ENCODE data around the gene BTLA. TPM values are rescaled to one million over a fixed set of nuclear protein-coding genes. Genes with fewer than 3 reads are reported as not detected.

BTLA gene, protein sequence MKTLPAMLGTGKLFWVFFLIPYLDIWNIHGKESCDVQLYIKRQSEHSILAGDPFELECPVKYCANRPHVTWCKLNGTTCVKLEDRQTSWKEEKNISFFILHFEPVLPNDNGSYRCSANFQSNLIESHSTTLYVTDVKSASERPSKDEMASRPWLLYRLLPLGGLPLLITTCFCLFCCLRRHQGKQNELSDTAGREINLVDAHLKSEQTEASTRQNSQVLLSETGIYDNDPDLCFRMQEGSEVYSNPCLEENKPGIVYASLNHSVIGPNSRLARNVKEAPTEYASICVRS
- total RNA-seq (1 to 10 TPM in 1 of 2 donors, under 1 TPM in 1; 0.52 to 2.0 TPM), polyA plus RNA-seq (under 1 TPM; 0.30 to 0.61 TPM)
- long read RNA-seq, donor 1: 0 reads
- long read RNA-seq, donor 2: 0 reads
- long read RNA-seq, donor 3: 0 reads
- long read RNA-seq, donor 4: 0 reads
- long read RNA-seq, donor 5: 0 reads

DNA sequence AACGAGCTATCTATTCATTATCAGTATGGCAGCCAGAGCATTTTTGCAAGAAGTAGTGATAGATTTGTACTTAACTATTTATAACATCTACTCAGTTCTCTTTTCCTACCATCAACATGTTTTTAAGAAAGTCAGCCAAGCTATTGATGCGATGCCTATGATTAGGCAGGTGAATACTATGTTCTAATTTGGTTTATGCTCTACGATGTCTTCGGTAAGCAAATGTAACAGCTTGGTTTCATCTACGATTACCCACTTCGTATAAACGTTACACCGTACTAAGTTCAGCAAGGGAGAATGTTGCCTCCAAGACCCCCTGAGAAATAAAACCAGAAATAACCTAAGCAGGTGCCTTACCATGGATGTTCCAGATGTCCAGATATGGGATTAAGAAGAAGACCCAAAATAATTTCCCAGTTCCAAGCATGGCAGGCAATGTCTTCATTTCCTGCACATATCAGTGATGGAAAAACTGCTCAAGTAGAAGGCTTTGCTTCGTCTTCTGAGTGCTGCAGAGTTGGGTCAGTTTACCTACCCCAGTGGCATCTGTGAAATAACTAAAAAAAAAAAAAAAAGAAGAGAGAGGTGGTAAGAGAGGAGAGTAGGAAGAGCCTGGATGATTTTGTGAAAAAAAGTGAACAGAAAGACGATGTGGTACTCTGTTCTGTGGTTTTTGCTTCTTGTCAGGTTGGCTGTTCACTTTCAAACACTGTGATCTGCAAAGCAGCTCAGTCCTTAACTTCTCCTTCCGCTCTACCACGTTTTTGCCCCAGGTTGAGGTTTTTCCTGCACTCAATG lies at the start of gene BTLA:
Gene BTLA, minus strand, starts transcription at position 559 of the 798 bp plus-strand sequence. Its CDS starts 114 bp downstream, at position 445.
- TF ChIP-seq, protein P1, sequence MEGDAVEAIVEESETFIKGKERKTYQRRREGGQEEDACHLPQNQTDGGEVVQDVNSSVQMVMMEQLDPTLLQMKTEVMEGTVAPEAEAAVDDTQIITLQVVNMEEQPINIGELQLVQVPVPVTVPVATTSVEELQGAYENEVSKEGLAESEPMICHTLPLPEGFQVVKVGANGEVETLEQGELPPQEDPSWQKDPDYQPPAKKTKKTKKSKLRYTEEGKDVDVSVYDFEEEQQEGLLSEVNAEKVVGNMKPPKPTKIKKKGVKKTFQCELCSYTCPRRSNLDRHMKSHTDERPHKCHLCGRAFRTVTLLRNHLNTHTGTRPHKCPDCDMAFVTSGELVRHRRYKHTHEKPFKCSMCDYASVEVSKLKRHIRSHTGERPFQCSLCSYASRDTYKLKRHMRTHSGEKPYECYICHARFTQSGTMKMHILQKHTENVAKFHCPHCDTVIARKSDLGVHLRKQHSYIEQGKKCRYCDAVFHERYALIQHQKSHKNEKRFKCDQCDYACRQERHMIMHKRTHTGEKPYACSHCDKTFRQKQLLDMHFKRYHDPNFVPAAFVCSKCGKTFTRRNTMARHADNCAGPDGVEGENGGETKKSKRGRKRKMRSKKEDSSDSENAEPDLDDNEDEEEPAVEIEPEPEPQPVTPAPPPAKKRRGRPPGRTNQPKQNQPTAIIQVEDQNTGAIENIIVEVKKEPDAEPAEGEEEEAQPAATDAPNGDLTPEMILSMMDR (IDR thresholded peaks at IDR 0.05; ENCODE audit: control extremely low read depth, extremely low read depth): no peak
- 78% methylated on average over 12 of the region's 12 CpGs for WGBS, 2 donors
- DNase-seq: no peak
- Histone ChIP-seq H3K9me3 (ENCODE audit: control insufficient read depth in 4 of 4, insufficient read depth in 3 of 4, low read length in 3 of 4) (no peaks in the 10 kb centered on the region), H3K36me3 (ENCODE audit: control insufficient read depth in 4 of 4, insufficient read depth in 4 of 4, low read length in 4 of 4) (no peaks in the 10 kb centered on the region), H3K4me1 (ENCODE audit: control insufficient read depth in 5 of 5, insufficient read depth in 5 of 5, low read length in 5 of 5) (no peaks in the 10 kb centered on the region), H3K27ac (ENCODE audit: low read depth in 1 of 2, low read length in 1 of 2) (no peak within 1 kb of the TSS), H3K27me3 (ENCODE audit: control insufficient read depth in 3 of 3, insufficient read depth in 3 of 3, low read length in 2 of 3) (no peaks in the 10 kb centered on the region), H3K9ac (ENCODE audit: insufficient read depth in 1 of 2, low read length in 2 of 2) (no peak within 1 kb of the TSS), H3K4me3 (no peak within 1 kb of the TSS)
- ATAC-seq (ENCODE audit: insufficient read depth, low FRiP score): no peak

DNA sequence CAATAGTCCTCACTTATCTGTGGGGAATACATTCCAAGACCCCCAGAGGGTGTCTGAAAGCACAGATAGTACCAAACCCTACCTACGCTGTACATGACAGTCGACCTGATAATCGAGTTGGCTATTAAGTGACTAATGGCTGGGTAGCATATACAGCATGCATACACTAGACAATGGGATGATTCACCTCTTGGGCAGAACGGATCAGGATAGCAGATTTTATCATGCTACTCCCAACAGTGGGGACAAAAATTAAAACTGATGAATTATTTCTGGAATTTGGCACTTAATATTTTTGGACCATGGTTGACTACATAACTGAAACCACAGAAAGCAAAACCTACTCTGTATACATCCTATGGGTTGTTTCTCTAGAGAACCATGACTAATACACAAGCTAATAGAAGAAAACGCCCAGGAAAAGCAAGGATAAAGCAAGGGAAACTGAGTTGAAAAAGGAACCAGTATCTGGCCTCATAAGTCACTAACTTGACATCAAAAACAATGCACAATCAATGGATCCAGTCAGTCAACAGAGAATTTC lies 47.0 kb upstream of the BTLA start:
- ATAC-seq (ENCODE audit: insufficient read depth, low FRiP score) (no peak), DNase-seq (no peak)
- H3K9me3 ChIP-seq (ENCODE audit: control insufficient read depth in 4 of 4, insufficient read depth in 3 of 4, low read length in 3 of 4): no peaks in the 10 kb centered on the region
- TF ChIP-seq, protein P1 (IDR thresholded peaks at IDR 0.05; ENCODE audit: control extremely low read depth, extremely low read depth): no peak
- peaks cover 0 to 5% (median 0%) of the 10 kb centered on the region in 5 donors for H3K4me1 ChIP-seq (ENCODE audit: control insufficient read depth in 5 of 5, insufficient read depth in 5 of 5, low read length in 5 of 5)
- no peaks in the 10 kb centered on the region for H3K27me3 ChIP-seq (ENCODE audit: control insufficient read depth in 3 of 3, insufficient read depth in 3 of 3, low read length in 2 of 3)
- H3K4me3 ChIP-seq: no peak overlapping the region
- H3K27ac ChIP-seq (ENCODE audit: low read depth in 1 of 2, low read length in 1 of 2): no peak overlapping the region
- peaks cover 4 to 29% (median 20%) of the 10 kb centered on the region in 4 donors for H3K36me3 ChIP-seq (ENCODE audit: control insufficient read depth in 4 of 4, insufficient read depth in 4 of 4, low read length in 4 of 4)
- no peak overlapping the region for H3K9ac ChIP-seq (ENCODE audit: insufficient read depth in 1 of 2, low read length in 2 of 2)
- WGBS, 2 donors: 89 to 93% methylated on average over 5 of the region's 5 CpGs

DNA sequence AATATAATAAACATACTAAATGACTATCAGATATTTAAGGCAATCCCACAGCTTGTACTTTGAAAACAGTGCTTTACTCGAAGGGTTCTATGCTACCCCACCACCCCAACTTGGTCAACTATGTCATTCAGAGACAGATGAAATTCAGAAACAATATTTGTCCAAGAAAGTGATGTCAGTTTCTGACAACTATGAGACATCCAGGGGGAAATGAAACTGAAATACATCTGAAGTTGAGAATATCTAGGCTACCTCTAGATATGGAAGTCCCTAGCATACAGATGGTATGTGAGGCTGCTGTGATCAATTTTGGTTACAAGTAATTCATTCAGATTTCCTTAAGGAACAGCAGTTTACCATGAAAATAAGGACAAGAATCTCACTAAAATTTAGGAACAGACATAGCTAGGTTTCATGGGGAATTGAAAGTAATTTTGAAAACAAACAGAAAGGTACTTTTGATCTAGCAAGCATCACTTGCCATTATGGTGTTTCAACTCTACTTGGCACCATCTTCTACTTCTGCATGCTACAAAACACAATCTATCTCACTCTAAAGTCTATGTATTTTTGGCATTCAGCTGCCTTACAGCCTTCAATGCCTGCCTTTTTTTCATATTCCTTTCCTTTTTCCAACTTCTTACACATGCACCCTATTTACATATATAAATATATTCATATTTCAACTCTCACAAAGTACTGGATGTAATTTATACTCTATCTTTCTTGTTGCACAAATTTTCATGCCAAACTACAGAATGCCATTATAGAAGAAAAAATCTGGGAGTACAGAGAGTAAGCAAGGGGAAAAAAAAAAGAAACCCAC lies 40.8 kb upstream of the BTLA start:
- H3K36me3 ChIP-seq (ENCODE audit: control insufficient read depth in 4 of 4, insufficient read depth in 4 of 4, low read length in 4 of 4): peaks cover 4 to 14% (median 5%) of the 10 kb centered on the region in 4 donors
- ATAC-seq (ENCODE audit: insufficient read depth, low FRiP score) (no peak), DNase-seq (no peak)
- H3K4me1 ChIP-seq (ENCODE audit: control insufficient read depth in 5 of 5, insufficient read depth in 5 of 5, low read length in 5 of 5): no peaks in the 10 kb centered on the region
- H3K9ac ChIP-seq (ENCODE audit: insufficient read depth in 1 of 2, low read length in 2 of 2): no peak overlapping the region
- no peaks in the 10 kb centered on the region for H3K9me3 ChIP-seq (ENCODE audit: control insufficient read depth in 4 of 4, insufficient read depth in 3 of 4, low read length in 3 of 4)
- WGBS, 2 donors: 92 to 97% methylated on average over 1 of the region's 1 CpG
- no peak overlapping the region for H3K4me3 ChIP-seq
- TF ChIP-seq, protein P1 (IDR thresholded peaks at IDR 0.05; ENCODE audit: control extremely low read depth, extremely low read depth): no peak
- no peak overlapping the region for H3K27ac ChIP-seq (ENCODE audit: low read depth in 1 of 2, low read length in 1 of 2)
- H3K27me3 ChIP-seq (ENCODE audit: control insufficient read depth in 3 of 3, insufficient read depth in 3 of 3, low read length in 2 of 3): no peaks in the 10 kb centered on the region

All from lung (tissue), 16 donors.